ENCODE measurements around the gene TRDN.

GRCh38 chr6:123509112-123509511 lies 127.6 kb downstream of the TRDN start:
- TF ChIP-seq CTCF (IDR thresholded peaks at IDR 0.05; ENCODE audit: poor library complexity, severe bottlenecking): no peak
- TF ChIP-seq RAD21 (conservative IDR thresholded peaks at IDR 0.05): no peak
- TF ChIP-seq EP300 (conservative IDR thresholded peaks at IDR 0.05; ENCODE audit: poor library complexity, severe bottlenecking): no peak
- no peak for TF ChIP-seq SMC3 (conservative IDR thresholded peaks at IDR 0.05; ENCODE audit: poor library complexity)
- TF ChIP-seq EZH2 (IDR thresholded peaks at IDR 0.05; ENCODE audit: borderline replicate concordance, insufficient read depth, low read length, poor library complexity, severe bottlenecking): no peak
